ENCODE data around the gene FRG2.
"Not testable (repeated sequence)": the region's sequence is repeated elsewhere in the genome, so short reads cannot be mapped to it uniquely, and the experiment has no call there.

The FRG2 gene

DNA sequence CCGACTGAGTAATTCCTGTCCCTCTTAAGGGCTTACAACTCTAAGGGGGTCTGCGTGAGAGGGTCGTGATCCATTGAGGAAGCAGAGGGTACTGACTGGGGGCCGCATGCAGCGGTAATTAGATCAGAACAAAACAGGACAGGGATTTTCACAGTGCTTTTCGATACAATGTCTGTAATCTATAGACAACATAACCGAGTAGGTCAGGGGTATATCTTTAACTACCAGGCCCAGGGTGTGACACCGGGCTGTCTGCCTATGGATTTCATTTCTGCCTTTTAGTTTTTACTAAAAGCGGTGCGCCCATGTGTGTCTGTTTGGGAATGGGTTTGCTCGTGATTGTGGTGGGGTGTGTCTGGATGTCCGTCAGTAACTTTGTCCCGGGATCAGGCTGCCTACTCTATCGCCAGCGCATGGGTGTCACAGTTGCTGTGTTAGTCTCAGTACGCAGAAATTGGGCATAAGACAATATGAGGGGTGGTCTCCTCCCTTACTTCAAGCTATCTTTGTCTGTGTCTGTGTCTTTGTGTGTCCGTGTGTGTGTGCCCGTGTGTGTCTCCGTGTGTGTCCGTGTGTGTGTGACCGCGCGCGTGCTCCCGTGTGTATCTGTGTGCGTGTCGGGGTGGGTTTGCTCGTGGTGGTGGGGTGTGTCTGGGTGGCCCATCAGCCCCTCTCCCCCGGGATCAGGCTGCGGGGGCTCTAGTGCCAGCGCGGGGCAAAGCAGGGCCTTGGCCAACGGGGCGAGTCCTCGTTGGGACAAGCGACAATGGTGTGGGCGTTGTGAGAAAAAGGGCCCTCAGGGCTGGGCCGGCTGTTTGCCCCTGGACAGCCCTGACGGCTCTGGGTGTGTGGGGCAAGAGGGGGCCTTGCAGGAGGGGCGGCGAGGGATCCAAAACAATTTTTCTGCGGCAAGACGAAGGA, 10.4 kb downstream of the FRG2 start:
- DNase-seq (ENCODE audit: low spot score): no peak

DNA sequence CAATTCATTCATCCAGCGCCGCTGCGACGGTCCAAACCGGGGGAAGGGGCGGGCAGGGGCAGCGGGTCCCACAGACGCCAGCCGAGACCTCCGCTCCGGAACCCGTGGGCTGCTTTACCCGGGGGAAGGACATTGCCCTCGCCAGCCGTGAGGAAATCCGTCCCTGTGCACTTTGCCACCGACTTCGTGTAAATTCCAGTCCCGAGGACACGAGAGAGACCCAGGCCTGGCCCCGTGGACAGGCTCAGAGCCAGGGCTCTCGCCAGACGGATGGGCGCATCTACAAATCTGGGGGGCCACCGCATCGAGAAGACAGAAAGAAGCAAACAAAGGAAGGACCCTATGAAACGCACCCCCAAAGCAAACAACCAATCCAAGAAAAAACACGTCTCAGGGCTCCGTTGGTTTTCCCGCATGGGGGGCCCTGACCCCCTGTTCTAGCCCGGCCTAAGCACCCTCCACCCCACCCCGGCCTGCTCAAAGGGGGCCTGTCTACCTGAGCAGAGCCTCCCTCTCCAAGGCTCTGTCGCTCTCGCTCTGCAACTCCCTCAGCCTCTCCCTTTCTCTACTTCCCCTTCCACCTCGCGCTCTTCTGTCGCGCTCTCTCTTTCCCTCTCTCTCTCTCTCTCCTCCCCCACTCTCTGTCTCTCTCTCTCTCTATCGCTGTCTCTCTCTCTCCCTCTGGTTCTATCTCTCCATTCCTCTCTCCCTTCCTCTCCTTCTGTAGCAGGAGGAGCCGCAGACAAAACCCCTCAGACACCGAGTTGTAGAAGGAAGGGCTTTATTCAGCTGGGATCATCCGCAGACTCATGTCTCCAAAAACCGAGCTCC, 11.3 kb downstream of the FRG2 start:
- DNase-seq (ENCODE audit: low spot score): no peak

DNA sequence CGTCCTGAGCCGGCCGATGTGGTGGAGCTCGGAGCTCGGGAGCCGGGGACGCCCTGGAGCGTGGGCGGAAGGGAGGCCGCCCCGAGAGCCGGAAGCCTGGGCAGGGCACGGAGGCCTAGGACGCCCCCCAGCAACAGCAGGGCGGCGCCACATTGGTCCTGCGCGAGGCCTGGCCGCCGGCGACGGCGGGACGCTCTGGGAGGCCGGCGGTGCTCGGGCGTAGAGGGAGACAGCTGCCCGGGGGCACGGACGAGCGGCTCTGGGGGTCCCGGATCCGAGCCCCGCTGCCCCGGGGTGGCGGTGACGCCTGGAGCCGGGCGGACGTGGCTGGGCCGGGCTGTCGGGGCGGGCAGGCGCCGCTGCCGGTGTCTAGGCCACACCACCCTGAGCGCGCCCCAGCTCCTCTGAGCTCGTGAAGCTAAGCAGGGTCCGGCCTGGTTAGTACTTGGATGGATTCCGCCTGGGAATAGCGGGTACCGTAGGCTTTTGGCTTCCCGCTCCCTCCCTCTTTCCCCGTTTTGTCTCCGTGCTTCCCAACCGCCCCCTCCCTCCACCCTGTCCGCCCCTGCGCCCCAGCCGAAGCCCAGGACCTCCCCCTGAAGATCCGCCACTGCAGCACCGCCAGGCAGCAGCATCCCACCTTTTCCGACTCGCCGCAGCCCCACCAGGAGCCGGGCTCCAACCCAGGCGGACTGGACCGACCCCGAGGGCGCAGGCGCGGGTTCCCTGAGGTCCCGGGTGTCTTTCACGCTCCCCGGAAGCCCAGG, 12.1 kb downstream of the FRG2 start:
- no peak for DNase-seq (ENCODE audit: low spot score)

DNA sequence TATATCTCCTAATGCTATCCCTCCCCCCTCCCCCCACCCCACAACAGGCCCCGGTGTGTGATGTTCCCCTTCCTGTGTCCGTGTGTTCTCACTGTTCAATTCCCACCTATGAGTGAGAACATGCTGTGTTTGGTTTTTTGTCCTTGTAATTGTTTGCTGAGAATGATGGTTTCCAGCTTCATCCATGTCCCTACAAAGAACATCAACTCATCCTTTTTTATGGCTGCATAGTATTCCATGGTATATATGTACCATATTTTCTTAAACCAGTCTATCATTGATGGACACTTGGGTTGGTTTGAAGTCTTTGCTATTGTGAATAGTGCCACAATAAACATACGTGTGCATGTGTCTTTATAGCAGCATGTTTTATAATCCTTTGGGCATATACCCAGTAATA, 37.1 kb downstream of the FRG2 start:
- DNase-seq (ENCODE audit: low spot score): not testable (repeated sequence)

DNA sequence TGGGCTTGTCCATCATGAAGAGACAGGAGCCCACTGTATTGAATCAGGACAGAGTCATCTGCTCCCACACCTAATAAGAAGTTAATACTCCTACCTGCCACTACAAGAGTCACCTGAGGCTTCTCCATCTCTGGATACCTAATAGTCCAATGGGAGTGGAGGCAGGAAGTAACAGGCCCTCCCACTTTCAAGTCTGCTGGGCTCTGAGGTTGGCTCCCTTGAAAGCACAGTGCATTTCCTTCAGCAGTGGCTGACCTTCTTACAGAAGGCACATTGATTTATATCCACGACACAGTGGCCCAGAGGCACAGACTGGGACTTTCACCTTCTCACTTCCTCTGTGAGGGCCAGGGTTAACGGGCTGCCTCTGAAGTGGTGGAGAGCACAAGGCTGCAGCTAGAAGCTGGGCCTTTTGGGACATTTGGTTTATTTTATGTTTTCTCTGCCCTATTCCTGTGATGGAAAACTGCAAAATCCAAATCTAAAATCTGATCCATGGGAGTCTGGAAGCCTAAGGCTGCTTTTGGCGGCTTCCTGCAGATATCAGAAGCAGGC, 38.1 kb downstream of the FRG2 start:
- no peak for DNase-seq (ENCODE audit: low spot score)

DNA sequence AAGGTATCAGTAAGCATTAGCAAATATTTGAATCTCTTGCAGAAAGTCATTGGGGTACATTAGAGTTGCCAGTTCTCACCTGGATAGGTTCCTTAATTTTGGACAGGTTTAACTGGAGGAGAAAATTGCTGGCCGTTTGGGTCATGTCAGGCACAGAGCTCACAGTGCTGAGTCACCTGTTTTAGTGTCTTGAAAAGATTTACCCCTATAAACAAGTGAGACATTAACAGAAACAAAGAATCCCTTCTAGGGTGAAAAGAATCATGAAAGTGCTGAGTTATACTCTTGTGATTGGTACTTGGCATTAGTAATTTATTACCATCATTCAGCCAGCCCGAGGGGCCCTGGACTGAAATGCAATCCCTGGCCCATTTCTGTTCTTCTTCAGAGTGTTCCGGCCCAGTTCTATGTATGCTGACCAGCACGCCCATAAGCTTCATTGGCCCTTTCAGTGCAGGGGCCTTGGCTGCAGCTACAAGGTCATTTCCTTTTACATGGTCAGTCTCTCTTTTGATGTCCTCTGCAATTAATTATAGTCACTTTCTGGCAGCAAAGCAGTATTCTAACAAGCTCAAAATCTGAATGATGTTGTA, 41.3 kb downstream of the FRG2 start:
- not testable (repeated sequence) for DNase-seq (ENCODE audit: low spot score)

DNA sequence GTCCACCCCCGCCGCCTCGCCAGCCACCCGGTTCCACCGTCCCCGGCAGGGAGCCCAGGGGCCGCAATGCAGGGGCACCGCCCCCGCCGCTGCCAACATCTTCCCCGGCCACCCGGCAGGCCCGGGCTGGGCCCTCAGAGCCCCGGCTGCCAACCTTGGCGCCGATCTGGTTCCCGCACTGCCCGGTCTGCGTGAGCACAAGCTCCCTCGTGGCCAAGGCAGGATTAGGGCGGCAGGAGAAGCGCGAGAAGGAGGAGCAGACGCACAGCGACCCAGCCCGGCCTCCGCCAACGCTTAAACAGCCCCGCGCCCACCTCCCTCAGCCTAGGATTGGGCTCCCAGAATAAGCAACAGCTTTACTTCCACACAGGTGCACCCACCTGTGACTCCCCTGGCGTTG, 42.4 kb downstream of the FRG2 start:
- not testable (repeated sequence) for DNase-seq (ENCODE audit: low spot score)

DNA sequence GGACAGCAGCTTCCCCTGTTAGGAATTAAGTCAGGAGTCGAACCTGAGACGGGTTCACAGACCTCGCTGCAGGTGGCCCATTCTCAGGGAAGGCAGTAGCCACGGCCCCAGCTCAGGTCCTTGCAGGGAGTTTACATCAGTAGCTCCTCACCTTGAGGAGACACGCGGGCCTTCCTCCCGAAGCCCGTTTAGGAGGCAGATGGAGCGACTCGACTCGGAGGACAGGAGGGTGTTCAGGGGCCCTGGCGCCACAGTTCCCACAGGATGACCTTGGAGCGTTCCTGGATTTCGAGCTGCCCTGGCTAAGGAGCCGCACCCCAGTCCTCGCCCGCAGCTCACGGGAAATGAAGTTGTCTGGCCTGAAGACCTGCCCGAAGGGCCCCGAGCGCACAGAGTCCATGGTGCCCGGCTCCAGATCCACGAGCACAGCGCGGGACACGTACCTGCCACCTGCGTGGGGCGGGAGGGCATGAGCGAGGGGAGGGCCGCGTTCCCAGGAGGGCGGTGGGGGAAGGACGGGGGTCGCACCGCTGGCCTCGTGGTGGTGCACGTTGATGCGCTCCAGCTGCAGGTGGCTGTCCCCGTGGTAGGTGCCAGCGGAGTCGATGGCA, 43.0 kb downstream of the FRG2 start:
- not testable (repeated sequence) for DNase-seq (ENCODE audit: low spot score)

DNA sequence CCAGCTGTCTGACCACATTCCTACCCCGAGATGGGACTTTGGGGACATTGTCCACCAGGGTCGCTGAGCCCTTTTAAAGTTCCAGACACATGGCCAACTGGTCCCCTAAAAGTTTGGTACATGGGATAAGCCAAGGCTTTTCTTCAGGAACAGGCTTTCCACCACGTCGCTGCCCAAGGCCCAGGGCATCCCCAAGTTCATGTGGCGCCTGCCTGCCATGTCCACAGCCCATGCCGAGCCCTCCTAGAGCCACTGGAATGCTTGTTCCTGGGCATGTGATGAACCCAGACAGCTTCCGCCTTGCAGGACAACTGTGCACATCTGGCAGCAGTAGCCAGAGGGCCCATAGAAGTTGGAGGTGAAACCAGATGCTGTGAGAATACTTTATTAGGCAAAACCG, 45.1 kb downstream of the FRG2 start:
- no peak for DNase-seq (ENCODE audit: low spot score)

DNA sequence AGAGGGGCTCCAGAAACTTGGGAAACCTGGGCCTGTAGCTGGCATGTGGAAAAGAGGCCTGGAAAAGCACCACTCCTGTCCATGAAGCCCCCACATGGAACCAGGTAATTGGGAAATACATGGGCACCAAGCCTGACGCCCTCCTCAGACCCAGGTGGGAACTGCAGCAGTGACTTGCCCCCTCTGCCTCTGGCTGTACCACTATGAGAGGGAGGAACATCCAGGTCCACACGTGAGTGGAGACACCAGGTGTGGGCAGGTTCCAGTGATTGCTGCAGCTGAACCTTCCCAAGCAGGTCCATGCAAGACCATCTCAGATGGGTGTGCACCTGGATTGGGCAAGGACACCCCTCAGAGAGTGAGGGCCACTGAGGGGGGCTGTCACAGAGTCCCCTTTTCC, 46.8 kb downstream of the FRG2 start:
- DNase-seq (ENCODE audit: low spot score): not testable (repeated sequence)

DNA sequence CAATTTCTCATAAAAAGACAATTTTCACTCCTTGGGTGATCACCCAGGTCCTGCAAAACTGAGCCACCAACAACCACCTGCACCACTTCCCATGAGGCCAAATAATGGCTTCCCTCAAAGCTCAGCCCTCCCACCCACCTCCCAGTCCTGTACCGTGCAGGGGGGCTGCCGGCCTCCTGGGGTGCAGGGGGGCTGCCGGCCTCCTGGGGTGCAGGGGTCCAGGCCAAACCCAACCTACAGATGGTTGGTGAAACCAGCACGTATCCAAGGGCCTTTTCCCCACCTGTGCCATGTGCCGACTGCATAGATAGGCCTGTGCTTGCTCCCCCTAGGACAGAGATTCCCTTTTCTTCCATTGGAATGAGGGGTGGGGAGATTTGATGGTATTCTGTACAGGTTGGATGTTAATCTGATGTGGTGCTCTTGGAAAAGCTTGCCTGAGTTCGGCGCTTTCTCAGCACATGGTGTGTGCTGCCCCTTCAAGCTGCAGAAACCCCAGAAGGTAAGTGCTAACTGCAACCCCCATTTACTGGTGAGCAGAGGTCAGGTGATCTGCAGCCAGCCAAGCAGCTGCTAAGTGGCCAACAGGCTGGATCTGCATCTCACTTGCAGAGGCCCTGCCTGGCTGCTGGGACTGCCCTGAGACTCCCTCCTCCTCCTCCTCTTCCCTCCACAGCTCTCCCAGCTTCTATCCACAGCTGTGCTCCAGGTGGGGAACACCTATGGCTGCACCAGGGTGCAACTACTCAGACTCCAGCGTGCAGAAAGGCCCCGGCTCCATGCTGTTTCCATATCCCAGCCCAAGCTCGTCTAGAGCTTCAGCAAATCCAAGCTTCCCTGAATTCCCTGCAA, 47.6 kb downstream of the FRG2 start:
- DNase-seq (ENCODE audit: low spot score): no peak

All from hematopoietic multipotent progenitor cell treated with erythropoietin and hydrocortisone succinate and interleukin-3 and kit ligand, for 15 days (in vitro differentiated cells).